ENCODE data around the gene ZNF70.
A peak's percentile ranks its signal among the peaks of the same experiment; 100 is the strongest.

ZNF70 gene

GRCh38 chr22:23718371-23719165 is 32.3 kb downstream of the ZNF70 start:
- TF ChIP-seq CTCF (IDR thresholded peaks at IDR 0.05; ENCODE audit: borderline replicate concordance, insufficient read depth, low read depth, low read length) = no peak

GRCh38 chr22:23716811-23717801 is 33.8 kb downstream of the ZNF70 start:
- peak overlapping the region; percentile 77 for H3K4me3 ChIP-seq (ENCODE audit: low read depth, low read length)

More at GRCh38 chr22:23718371-23719165, 32.3 kb downstream of the ZNF70 start:
- no peak overlapping the region for H3K4me3 ChIP-seq (ENCODE audit: low read depth, low read length)

GRCh38 chr22:23715806-23716375 is 35.0 kb downstream of the ZNF70 start:
- H3K4me3 ChIP-seq (ENCODE audit: low read depth, low read length) = peak overlapping the region; percentile 77
- no peak for TF ChIP-seq CTCF (IDR thresholded peaks at IDR 0.05; ENCODE audit: borderline replicate concordance, insufficient read depth, low read depth, low read length)

More at GRCh38 chr22:23716811-23717801, 33.8 kb downstream of the ZNF70 start:
- TF ChIP-seq CTCF (IDR thresholded peaks at IDR 0.05; ENCODE audit: borderline replicate concordance, insufficient read depth, low read depth, low read length) = no peak

GRCh38 chr22:23714596-23715578 is 36.0 kb downstream of the ZNF70 start:
- no peak overlapping the region for H3K4me3 ChIP-seq (ENCODE audit: low read depth, low read length)
- TF ChIP-seq CTCF (IDR thresholded peaks at IDR 0.05; ENCODE audit: borderline replicate concordance, insufficient read depth, low read depth, low read length) = no peak

- H3K4me3 ChIP-seq (ENCODE audit: low read depth, low read length) = no peak overlapping the region
- TF ChIP-seq CTCF (IDR thresholded peaks at IDR 0.05; ENCODE audit: borderline replicate concordance, insufficient read depth, low read depth, low read length) = no peak
Measured at GRCh38 chr22:23713696-23714595, 37.0 kb downstream of the ZNF70 start.

All from GM12875 (cell line).